HG03378 (cell line): ENCODE results near the gene PROCA1.
"Not testable (repeated sequence)": the region's sequence is repeated elsewhere in the genome, so short reads cannot be mapped to it uniquely, and the experiment has no call there.

Experiments used
- ATAC-seq: cut with Tn5 transposase; IDR thresholded peaks from one replicate; pipeline ENCODE4 v1.9.1; 2021; ENCODE audit warnings: mild to moderate bottlenecking, moderate library complexity; ENCODE audit not compliant: unreplicated experiment

The PROCA1 gene

DNA sequence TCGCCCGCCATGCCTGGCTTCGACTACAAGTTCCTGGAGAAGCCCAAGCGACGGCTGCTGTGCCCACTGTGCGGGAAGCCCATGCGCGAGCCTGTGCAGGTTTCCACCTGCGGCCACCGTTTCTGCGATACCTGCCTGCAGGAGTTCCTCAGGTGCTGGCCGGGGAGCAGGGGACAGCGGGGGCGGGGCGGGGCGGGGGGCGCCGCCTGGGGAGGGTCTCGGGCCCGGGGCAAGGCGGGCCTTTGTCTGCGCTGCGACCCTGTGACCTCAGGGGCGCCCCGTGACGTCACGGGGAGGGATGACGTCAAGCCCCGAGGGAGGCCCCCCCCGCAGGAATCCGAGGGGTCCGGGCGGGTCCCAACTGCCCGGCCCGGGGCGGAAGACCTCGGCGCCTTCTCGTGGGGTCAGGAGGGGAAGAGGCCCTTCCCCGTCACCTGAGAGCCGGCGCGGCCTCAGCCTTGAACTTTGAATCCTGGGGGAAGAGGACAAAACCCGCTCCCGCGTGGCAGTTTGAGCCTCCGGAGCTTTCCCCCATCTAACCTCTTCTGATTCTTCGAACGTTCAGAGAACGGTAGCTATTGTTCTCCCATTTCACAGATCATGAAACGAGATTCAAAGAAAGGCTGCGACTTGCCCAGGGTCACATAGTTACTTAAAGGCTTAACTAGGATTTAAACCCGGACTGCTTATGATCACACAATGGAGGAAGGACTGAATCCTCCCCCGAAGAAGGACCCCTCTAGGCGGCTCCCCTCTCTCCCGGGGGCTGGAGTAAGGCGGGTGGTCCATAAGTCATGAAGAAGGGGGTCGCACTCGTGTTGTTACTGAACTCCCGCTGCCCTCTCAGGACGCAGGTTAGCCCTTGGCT lies 32.6 kb upstream of the PROCA1 start:
- ATAC-seq = no peak

DNA sequence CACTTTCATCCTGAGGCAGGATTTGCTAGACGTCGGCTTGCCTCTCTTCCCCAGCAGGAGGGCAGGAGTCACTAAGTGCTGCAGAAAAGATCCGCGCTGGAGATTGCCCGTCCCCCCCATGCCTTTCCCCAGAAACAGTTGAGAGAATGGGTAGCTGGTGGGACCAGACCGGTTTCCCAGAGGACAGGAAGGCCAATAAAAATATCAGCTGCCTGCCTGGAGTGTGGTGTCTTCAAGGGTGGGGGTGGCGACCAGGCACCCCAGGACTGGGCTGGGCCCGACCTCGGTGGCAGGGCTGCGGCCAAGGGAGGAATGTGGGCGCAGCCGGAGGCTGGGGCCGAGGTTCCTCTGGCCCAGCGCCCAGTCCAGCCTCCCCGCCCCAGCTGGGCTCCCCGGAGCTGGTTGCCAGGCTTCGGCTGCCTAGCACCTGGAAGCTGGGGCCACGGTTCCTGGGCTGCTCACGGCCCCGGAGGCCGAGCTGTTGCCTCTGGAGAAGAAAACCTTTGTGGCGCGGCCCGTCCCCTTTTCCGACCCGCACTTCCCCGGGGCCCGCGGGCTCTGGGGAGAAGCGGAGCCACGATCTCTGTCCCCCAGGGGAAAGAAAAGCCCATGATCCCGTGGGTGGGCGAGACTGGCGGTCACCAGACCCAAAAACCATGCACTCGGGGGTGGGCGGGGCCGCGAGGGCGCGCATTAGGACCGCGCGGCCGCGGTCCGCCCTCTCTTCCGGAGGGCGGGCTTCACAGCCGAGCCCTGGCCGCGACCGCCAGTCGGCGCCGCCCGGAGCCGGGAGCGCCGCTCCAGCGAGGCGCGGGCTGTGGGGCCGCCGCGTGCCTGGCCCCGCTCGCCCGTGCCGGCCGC lies 31.8 kb upstream of the PROCA1 start, which contains the start of gene TRAF4:
TRAF4 (plus strand) TSS at position 769 of the 861 bp plus-strand sequence. CDS start 102 bp downstream, outside the sequence.
- ATAC-seq = peak; percentile 38

- no peak for ATAC-seq
These were observed 30.0 kb upstream of the PROCA1 start for GRCh38 chr17:28741358-28742349.

DNA sequence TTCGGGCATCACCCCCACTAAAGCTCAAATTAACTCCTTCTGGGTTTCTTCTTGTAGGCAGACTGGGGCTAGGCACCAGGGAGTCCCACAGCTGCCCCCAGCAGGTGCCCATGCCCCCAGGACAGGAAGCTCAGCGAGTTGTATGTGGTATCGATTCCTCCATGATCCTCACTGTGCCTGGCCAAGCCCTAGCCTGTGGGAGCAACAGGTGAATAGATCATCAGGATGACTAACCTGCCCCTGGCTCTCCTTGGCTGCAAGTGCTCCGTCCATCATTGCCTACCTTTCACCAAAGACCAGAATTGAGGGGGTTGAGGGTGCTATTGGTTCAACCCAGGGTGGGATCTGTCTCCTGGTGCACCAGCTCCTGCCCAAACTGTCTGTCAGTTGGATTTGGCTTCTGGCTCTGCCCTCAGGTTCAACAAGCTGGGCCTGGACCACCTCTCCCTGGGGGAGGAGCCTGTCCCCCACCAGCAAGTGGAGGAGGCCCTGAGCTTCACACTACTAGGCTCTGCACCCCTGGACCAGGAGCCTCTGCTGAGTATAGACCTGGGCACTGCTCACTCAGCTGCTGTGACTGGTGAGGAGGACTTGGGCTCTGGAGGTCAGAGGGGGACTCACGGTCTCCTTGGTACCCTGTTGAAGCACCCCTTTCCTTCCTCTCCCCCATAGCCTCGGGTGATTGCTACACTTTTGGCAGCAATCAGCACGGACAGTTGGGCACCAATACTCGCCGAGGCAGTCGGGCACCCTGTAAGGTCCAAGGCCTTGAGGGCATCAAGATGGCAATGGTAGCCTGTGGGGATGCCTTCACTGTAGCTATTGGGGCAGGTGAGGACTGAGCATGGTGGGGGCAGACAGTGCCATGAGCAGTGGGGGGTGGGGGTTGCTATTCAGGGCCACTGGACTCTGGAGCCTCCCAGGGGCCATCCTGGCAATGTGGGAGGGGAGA lies 29.0 kb upstream of the PROCA1 start:
- ATAC-seq = no peak

DNA sequence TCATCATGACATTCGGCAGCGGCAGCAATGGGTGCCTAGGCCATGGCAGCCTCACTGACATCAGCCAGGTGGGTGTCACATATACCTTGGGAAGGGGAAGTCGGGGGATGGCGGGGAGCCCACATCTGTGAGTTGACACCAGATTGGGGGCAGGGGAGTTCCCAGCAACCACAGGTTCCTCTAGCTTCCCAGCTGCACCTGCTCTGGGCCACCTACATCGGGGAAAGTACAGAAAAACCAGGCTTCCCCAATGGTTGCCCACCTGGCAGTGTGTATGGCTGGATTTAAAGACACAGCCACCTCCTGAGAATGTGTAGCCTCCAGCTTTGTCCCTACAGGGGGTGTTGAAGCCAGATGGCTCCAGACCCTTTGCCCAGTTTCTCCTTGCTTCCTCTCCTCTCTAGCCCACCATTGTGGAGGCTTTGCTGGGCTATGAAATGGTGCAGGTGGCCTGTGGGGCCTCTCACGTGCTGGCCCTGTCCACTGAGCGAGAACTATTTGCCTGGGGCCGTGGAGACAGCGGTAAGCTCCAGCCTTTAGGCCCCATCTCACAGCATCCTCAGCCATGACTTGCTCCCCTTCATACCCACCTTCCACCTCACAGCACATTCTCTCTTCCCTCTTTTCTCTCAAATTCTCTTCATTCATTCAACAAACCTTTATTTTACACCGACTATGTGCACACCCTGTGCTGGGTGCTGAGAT lies 27.1 kb upstream of the PROCA1 start:
- ATAC-seq = no peak

DNA sequence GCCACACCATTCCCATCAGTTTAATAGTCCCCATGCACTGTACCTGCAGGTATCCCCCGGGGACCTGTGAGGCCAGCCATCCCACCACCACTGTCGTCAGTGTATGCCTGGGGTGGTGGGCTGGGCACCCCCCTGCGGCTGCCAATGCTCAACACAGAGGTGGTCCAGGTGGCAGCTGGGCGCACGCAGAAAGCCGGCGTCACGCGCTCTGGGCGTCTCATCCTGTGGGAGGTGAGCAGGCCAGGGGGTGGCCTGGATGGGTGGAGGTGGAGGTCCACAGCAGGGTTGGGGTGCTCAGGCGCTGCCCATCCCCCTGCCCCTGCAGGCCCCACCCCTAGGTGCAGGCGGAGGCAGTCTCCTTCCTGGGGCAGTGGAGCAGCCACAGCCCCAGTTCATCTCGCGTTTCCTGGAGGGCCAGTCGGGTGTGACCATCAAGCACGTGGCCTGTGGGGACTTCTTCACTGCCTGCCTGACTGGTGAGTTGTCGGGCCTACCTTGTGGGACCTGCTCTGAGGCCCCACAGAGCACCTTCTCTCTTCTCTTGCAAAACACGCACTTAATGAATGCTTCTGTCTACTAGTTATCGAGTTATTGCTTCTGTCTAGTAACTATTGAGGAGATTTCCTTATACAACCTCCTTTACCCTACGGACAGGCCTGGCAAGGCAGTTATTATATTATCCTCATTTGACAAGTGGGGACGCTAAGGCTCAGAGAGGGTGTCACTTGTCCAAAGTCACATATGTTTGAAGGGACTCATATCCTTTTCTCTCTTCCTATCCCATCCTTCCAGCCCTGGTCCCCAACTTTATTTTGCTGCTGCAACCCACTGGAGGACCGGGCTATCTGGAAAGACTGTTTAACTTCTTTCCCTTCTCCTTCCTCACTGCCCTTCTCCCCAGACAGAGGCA lies 26.3 kb upstream of the PROCA1 start:
- ATAC-seq = no peak

DNA sequence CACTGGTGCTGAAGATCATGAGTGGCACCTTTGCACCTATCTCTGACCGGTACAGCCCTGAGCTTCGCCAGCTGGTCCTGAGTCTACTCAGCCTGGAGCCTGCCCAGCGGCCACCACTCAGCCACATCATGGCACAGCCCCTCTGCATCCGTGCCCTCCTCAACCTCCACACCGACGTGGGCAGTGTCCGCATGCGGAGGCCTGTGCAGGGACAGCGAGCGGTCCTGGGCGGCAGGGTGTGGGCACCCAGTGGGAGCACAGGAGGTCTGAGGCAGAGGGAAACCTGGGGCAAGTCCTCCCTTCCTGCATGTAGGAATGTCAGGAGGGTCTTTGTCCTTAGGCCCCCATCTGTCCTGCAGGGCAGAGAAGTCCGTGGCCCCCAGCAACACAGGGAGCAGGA lies 25.6 kb upstream of the PROCA1 start:
- ATAC-seq = no peak

DNA sequence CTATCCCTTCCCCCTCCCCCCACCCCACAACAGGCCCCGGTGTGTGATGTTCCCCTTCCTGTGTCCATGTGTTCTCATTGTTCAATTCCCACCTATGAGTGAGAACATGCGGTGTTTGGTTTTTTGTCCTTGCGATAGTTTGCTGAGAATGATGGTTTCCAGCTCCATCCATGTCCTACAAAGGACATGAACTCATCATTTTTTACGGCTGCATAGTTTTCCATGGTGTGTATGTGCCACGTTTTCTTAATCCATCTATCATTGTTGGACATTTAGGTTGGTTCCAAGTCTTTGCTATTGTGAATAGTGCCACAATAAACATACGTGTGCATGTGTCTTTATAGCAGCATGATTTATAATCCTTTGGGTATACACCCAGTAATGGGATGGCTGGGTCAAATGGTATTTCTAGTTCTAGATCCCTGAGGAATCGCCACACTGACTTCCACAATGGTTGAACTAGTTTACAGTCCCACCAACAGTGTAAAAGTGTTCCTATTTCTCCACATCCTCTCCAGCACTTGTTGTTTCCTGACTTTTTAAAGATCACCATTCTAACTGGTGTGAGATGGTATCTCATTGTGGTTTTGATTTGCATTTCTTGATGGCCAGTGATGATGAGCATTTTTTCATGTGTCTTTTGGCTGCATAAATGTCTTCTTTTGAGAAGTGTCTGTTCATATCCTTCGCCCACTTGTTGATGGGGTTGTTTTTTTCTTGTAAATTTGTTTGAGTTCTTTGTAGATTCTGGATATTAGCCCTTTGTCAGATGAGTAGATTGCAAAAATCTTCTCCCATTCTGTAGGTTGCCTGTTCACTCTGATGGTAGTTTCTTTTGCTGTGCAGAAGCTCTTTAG lies 24.5 kb upstream of the PROCA1 start:
- not testable (repeated sequence) for ATAC-seq

DNA sequence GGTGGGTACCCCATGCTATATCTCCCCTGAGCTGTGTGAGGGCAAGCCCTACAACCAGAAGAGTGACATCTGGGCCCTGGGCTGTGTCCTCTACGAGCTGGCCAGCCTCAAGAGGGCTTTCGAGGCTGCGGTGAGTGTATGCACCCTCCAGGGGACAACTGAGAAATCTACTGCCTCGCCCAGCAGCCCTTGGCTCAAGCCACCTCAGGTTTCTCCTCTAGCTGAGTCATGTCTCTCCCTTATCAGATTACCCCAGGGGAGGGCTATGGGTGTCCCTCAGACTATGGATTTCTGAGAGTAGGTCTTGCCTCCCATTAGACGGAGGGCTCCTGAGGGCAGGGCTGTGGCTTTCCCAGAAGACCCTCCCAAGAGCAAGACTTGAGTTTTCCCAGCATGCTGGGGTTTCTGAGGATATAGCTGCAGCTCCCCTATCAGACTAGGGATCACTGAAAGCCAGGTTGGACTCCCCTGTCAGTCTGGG lies 23.6 kb upstream of the PROCA1 start:
- no peak for ATAC-seq

GRCh38 chr17:28734712-28735241 lies 23.1 kb upstream of the PROCA1 start:
- no peak for ATAC-seq

- no peak for ATAC-seq
These were observed 21.7 kb upstream of the PROCA1 start for GRCh38 chr17:28733346-28733745.

- no peak for ATAC-seq
These were observed 18.3 kb upstream of the PROCA1 start for GRCh38 chr17:28729950-28730330.

GRCh38 chr17:28728364-28729200 lies 16.9 kb upstream of the PROCA1 start, which contains the start of gene NEK8:
TSS of gene NEK8 (plus strand) at chr17:28728788. CDS start at chr17:28728814, 26 bp downstream.
- peak; percentile 34 for ATAC-seq

DNA sequence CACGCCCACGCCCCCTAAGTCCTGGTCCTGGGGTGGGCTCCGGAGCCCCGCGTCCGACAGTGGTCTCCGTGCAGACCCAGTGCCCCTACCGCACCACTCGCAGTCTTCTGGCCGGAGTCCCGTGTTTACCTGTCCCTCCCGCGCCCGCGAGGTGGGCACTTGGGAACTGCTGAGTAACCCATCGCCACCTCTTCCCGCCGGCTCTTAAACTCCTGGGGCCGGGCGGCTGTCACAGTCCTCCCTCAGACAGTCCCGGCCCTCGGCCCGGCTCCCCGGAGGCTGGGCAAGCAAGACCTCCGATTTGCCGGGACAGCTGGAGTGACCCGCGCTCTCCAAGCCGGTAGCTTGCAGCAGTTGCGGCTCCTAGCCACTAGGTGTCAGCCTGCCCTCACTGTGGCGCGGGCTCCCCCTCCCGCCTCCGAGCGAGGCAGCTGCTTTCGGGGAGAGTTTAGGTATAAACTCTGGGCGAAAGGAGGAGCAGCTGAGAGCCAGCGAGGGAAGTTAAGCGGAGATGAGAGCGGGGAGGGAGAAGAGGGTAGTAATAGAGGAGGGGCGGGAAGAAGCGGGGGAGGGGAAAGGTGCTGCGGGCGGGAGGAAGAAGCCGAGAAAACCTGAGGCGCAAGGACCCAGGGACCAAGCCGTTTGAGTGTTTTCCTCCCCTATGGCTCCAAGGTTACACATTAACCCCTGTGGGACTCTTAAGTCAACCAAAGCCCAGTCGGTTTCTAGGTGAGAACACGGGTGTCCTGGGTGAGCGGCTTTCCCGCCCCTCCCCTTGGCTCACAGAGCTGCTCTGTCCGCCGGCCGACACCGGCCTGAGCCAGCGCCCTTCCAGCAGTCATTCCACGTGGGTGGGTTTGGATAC lies 15.2 kb upstream of the PROCA1 start:
- ATAC-seq = peak; percentile 36

GRCh38 chr17:28726226-28726626 lies 14.5 kb upstream of the PROCA1 start, which contains the start of gene TLCD1:
TSS of gene TLCD1 (minus strand) at chr17:28726233. CDS start at chr17:28726097, 136 bp downstream.
- no peak for ATAC-seq
